Peyer's patch (tissue), 4 donors: Measurements from ENCODE around the gene TFDP1. TPM values are rescaled to one million over a fixed set of nuclear protein-coding genes. Genes with fewer than 3 reads are reported as not detected.

Experiments
- DNase-seq, 3 donors: peaks; one replicate each; pipeline ENCODE4 v3.0.0-alpha.2; 2017 to 2019
- H3K27ac ChIP-seq, 4 donors: fragments of 200-600 bp; sonication (generic); one replicate each; pipeline ENCODE4 v1.5.1; 2016 to 2019
- H3K27me3 ChIP-seq, 2 donors: fragments of 200-600 bp; sonication (generic); one replicate each; pipeline ENCODE4 v1.5.1; 2019
- H3K36me3 ChIP-seq, 3 donors: fragments of 200-600 bp; sonication (generic); one replicate each; pipeline ENCODE4 v1.5.1; 2016 to 2019
- H3K4me1 ChIP-seq, 4 donors: fragments of 200-600 bp; sonication (generic); one replicate each; pipeline ENCODE4 v1.5.1; 2016 to 2019
- H3K4me3 ChIP-seq, 4 donors: fragments of 200-600 bp; sonication (generic); 1 replicate in 3 of 4; 2 replicates in 1 of 4; pipeline ENCODE4 v1.5.1; 2016 to 2019; ENCODE audit warnings: mild to moderate bottlenecking in 1 of 4
- H3K9me3 ChIP-seq, 4 donors: fragments of 200-600 bp; sonication (generic); one replicate each; pipeline ENCODE4 v1.5.1; 2016 to 2019; ENCODE audit warnings: mild to moderate bottlenecking in 1 of 4
- POLR2A ChIP-seq, 2 donors: fragments of 450-650 bp; IDR thresholded peaks; one replicate each; pipeline ENCODE4 v1.5.1; 2017; ENCODE audit warnings: antibody characterized with exemption in 2 of 2, mild to moderate bottlenecking in 2 of 2, moderate library complexity in 2 of 2
- total RNA-seq, 4 donors: library from RNA; depleted of rRNA; stranded (reverse); fragments of >200 nt; gene quantifications; one replicate each; pipeline ENCODE4 v1.1.0, GENCODE V29; 2016
- TF ChIP-seq, protein P1 (sequence below), 6 experiments: fragments of 450-650 bp in 4 of 6; fragments of 200-600 bp in 2 of 6; sonication (generic) in 1 of 6; IDR thresholded peaks; one replicate each; pipeline ENCODE4 v1.5.1; 2017 to 2019; ENCODE audit warnings: antibody characterized with exemption in 6 of 6, mild to moderate bottlenecking in 3 of 6, moderate library complexity in 1 of 6

Gene TFDP1
- total RNA-seq, 4 donors from 2014 or later, result 37.0 to 75.1 (median 48.0) TPM

DNA sequence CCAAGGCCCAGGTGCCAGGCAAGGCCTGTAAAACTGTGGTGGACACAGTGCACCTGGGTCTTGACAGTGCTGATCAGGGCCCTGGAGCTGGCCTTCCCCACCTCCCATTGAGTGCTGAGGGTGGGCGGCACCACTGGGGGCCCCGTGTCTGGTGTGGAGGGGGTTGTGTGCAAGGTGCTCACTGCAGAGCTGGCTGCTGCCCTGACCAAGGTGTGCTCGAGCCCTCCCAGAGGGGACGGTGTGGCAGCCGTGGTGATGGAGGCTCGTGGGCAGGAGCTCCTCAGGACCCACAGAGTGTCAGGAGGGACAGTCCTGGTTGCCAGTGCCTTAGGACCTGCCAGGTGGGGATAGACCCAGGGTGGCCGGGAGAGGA is 50.5 kb downstream of the TFDP1 start:
- Histone ChIP-seq H3K36me3 (peaks cover 0 to 93% (median 0%) of the 10 kb centered on the region in 3 donors), H3K27me3 (no peaks in the 10 kb centered on the region), H3K27ac (no peak overlapping the region), H3K9me3 (no peaks in the 10 kb centered on the region), H3K4me3 (no peak overlapping the region), H3K4me1 (no peaks in the 10 kb centered on the region)
- DNase-seq, result peak in 1 of 3 donors; percentile 34
- TF ChIP-seq, protein P1, sequence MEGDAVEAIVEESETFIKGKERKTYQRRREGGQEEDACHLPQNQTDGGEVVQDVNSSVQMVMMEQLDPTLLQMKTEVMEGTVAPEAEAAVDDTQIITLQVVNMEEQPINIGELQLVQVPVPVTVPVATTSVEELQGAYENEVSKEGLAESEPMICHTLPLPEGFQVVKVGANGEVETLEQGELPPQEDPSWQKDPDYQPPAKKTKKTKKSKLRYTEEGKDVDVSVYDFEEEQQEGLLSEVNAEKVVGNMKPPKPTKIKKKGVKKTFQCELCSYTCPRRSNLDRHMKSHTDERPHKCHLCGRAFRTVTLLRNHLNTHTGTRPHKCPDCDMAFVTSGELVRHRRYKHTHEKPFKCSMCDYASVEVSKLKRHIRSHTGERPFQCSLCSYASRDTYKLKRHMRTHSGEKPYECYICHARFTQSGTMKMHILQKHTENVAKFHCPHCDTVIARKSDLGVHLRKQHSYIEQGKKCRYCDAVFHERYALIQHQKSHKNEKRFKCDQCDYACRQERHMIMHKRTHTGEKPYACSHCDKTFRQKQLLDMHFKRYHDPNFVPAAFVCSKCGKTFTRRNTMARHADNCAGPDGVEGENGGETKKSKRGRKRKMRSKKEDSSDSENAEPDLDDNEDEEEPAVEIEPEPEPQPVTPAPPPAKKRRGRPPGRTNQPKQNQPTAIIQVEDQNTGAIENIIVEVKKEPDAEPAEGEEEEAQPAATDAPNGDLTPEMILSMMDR (IDR thresholded peaks at IDR 0.05), result no peak
- TF ChIP-seq POLR2A (IDR thresholded peaks at IDR 0.05), result no peak

DNA sequence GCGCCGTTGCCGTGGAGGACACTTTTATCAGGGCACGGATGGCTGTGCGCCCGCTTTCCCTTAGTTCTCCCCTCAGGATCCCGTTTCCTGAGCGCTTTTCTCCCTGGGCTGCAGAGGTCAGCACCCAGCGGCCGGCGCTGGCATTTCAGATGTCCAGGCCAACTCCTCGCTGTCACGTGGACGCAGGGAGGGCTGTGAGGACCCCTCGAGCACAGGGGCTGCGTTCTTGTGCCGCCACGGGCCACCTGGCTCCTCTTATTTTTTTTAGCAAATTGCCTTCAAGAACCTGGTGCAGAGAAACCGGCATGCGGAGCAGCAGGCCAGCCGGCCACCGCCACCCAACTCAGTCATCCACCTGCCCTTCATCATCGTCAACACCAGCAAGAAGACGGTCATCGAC is 51.2 kb downstream of the TFDP1 start:
- TF ChIP-seq POLR2A (IDR thresholded peaks at IDR 0.05), result no peak
- no peaks in the 10 kb centered on the region for H3K27me3 ChIP-seq
- peaks cover 0 to 98% (median 2%) of the 10 kb centered on the region in 3 donors for H3K36me3 ChIP-seq
- peak in 1 of 3 donors; percentile 38 for DNase-seq
- no peak overlapping the region for H3K4me3 ChIP-seq
- H3K27ac ChIP-seq, result no peak overlapping the region
- H3K9me3 ChIP-seq, result no peaks in the 10 kb centered on the region
- H3K4me1 ChIP-seq, result no peaks in the 10 kb centered on the region

DNA sequence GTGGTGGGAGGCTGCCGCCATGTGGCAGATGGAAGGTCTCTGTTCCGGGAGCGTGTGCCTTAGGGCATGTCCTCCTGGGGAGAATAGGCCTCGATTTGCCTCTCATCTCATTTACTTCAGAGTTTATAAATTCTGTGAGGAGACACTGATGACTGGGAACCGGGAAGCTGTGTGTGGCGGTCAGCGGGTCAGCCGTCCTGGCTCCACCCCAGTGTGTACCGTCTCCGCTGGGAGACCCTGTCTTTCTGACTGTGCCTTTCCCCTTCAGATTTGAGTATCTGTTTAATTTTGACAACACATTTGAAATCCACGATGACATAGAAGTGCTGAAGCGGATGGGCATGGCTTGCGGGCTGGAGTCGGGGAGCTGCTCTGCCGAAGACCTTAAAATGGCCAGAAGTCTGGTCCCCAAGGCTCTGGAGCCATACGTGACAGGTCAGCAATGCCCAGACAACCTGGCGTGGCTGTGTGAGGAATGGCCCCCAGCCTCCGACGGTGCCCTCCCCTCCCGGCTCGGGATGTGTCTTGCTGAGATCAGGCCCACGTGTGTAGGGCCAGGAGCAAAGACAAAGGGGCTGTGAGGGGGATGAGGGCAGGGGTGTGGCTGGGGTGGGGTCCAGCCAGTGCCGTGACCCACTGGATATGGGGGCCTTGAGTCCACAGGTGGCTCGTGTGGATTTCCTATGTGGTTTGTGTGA is 51.9 kb downstream of the TFDP1 start:
- Histone ChIP-seq H3K36me3 (peaks cover 0 to 94% (median 3%) of the 10 kb centered on the region in 3 donors), H3K27me3 (no peaks in the 10 kb centered on the region), H3K4me1 (no peaks in the 10 kb centered on the region), H3K9me3 (no peaks in the 10 kb centered on the region), H3K4me3 (no peak overlapping the region), H3K27ac (no peak overlapping the region)
- no peak for TF ChIP-seq POLR2A (IDR thresholded peaks at IDR 0.05)
- TF ChIP-seq, protein P1 (IDR thresholded peaks at IDR 0.05), result no peak
- DNase-seq, result peak in 2 of 3 donors; percentile 24 to 27

DNA sequence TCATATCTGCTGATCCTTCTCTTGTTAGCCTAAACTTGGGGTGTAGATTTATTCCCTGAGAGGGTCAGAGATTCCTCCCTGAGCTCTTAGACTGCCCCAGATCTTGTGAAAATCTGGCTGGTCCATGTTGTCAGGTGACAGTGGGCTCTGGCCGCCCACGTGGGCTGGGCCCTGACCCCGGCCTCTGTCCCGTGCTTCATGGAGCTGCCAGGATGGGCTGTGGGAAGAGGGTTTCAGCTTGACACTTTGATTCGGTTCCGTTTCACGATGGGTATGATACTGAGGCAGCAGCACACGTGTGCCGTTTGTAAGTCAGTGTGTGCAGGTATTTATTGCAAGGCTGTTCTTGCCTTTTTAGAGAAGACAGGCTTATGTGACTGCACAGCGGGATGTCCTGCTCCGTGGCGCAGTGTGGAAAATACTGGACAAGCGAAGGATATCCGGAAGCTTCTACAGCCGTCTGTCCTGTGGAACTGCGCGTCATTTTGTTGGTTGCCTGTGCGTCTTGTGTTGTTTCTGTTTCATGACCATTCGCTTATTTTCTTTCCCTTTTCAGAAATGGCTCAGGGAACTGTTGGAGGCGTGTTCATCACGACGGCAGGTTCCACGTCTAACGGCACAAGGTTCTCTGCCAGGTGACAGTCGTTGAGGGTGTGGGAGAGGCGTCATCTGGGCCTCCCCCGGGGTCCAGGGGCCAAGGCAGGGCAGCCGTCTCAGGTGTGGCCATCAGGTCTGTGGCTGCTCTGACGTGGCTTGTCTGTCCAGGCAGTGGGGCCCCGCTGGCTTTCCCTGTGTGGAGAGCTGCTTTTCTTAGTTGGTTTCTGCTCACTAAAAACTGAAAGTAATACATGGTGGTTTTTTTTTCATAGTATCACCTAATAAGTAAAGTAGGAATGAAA is 53.0 kb downstream of the TFDP1 start:
- Histone ChIP-seq H3K36me3 (peaks cover 0 to 87% (median 3%) of the 10 kb centered on the region in 3 donors), H3K27me3 (no peaks in the 10 kb centered on the region), H3K9me3 (no peaks in the 10 kb centered on the region), H3K27ac (no peak overlapping the region), H3K4me1 (no peaks in the 10 kb centered on the region), H3K4me3 (no peak overlapping the region)
- no peak for TF ChIP-seq POLR2A (IDR thresholded peaks at IDR 0.05)
- TF ChIP-seq, protein P1 (IDR thresholded peaks at IDR 0.05), result no peak
- peak in 2 of 3 donors; percentile 31 to 34 for DNase-seq

DNA sequence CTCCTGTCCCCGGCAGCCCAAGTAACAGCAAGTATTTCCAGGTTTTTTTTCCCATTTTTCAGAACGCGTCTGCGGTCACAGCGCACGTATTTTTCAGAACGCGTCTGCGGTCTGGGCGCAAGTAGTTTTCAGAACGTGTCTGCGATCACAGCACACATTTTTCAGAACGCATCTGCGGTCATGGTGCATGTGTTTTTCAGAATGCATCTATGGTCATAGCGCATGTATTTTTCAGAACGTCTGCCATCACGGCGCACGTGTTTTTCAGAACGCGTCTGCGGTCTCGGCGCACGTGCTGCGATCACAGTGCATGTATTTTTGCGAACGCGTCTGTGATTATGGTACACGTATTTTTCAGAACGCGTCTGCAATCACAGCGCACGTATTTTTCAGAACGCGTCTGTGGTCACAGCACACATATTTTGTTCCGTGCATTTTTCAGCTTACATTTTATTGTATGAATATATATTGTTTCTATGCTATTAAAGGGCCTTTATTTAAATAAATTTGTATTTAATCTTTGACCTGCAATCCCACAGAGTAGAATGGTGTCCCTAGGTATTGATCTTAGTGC is 53.7 kb downstream of the TFDP1 start:
- Histone ChIP-seq H3K36me3 (peaks cover 0 to 80% (median 3%) of the 10 kb centered on the region in 3 donors), H3K27me3 (no peaks in the 10 kb centered on the region), H3K4me3 (no peak overlapping the region), H3K4me1 (no peaks in the 10 kb centered on the region), H3K27ac (no peak overlapping the region), H3K9me3 (no peaks in the 10 kb centered on the region)
- peak in 2 of 3 donors; percentile 34 to 37 for DNase-seq
- TF ChIP-seq, protein P1 (IDR thresholded peaks at IDR 0.05), result no peak
- no peak for TF ChIP-seq POLR2A (IDR thresholded peaks at IDR 0.05)
